Mammary epithelial cell (primary cell): ENCODE results near the gene EEF2K.

Experiments used
- CTCF ChIP-seq, 2 donors: IDR thresholded peaks in 1 of 2; conservative IDR thresholded peaks in 1 of 2; 2 replicates each; pipeline ENCODE4 v1.5.1; 2011 to 2012; ENCODE audit warnings: inconsistent platforms in 2 of 2, low read length in 2 of 2, mild to moderate bottlenecking in 2 of 2, control low read depth in 1 of 2, low read depth in 1 of 2; ENCODE audit not compliant: insufficient read depth in 1 of 2; ENCODE audit errors: extremely low read depth in 1 of 2
- EZH2 ChIP-seq: IDR thresholded peaks from 2 replicates; pipeline ENCODE4 v1.6.1; 2012; ENCODE audit warnings: low read length, inconsistent platforms, borderline replicate concordance

GRCh38 chr16:22191532-22192260 is 14.4 kb upstream of the EEF2K start:
- no peak for TF ChIP-seq CTCF (conservative IDR thresholded peaks at IDR 0.05 in 1 of 2, IDR thresholded peaks at IDR 0.05 in 1 of 2; ENCODE audit: extremely low read depth in 1 of 2, insufficient read depth in 1 of 2, low read depth in 1 of 2, low read length in 2 of 2)
- TF ChIP-seq EZH2: no peak
